Measurements from ENCODE around the gene FAS.

DNA sequence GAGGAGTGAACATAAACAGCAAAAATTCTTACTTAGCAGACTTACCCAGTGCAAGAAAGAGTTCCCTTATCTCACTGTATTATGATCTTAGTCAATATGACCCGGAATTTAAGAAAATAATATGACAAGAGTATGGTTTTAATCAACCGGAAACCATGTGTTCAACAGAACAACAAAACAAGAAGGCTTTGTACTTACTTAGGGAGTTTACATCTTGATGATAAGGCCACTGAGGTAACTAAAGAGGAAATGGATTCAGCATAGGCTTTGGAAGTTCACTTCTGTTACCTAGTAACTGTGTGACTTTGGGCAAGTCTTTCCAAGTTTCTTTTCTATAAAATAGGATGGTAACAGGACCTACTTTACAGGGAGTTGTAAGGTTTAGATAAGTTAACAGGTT is 7.4 kb upstream of the FAS start:
- TF ChIP-seq SP1 (IDR thresholded peaks at IDR 0.05) = no peak
- TF ChIP-seq, protein P1, sequence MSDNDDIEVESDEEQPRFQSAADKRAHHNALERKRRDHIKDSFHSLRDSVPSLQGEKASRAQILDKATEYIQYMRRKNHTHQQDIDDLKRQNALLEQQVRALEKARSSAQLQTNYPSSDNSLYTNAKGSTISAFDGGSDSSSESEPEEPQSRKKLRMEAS (IDR thresholded peaks at IDR 0.05) = no peak

Data from liver (tissue), 2 donors.